D341Med (cell line): Measurements from ENCODE around the gene NBR1.
"Not testable (repeated sequence)": the region's sequence is repeated elsewhere in the genome, so short reads cannot be mapped to it uniquely, and the experiment has no call there.

ENCODE experiments used
- DNase-seq: peaks from one replicate; pipeline ENCODE4 v3.0.0; 2012; ENCODE audit warnings: low spot score

The NBR1 gene

GRCh38 chr17:43212641-43213490 is 41.9 kb downstream of the NBR1 start:
- DNase-seq = no peak

GRCh38 chr17:43213545-43213944 is 42.5 kb downstream of the NBR1 start:
- no peak for DNase-seq

- no peak for DNase-seq
Measured at GRCh38 chr17:43215341-43215740, 44.3 kb downstream of the NBR1 start.

DNA sequence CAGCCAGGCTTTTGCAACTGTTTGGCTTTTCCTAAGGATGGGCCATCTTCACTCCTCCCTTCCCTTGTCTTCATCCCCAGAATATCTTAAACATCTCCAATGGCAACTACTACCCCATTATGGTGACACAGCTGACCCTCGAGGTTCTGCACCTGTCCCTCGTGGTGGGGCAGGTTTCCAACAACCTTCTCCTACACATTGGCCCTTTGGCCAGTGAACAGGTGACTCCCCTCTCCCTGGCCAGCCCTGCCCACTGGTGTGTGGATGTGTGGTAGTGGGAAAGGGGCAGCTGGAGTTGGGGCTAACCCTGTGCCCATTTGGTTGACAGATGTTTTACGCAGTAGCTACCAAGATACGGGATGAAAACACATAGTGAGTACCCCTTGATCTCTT is 45.4 kb downstream of the NBR1 start:
- DNase-seq = no peak

DNA sequence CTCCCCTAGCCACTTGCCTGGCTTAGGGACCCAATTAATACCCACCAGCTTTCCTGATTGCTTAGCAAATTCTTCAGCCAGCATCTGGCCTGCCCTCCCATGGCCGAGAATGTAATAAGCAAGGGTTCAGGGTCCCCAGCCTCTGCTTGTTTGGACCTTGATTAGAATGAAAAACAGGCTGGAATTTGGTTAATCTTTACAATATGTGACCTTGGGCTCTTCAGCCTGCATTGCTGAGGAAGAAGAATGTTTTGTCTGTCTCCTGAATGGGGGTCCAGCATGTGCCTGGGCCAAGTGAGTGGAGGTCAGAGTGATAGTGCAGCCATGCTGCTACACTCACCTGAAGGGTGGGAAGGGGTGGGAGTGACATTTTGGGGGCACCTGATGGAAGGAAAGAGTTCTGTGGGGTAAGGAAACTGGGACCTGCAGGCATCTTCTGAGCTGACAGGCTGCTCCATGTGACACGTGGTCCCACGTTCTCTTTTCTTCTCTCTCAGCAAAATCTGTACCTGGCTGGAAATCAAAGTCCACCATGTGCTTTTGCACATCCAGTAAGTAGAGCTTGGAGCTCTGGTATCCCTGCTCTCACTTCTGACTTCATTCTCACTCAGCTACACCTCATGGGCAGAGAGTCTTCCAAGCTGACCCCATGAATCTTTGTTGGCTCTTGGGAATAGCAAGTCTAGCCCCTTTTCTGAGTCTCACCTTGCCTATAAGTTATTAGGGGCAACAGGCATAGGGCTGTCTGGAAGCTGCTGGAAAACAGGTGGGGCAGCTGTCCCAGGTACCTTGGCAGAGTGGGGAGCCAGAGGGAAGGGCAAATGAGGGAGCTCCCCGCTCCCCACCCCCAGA is 46.0 kb downstream of the NBR1 start:
- DNase-seq = no peak

GRCh38 chr17:43217614-43218087 is 46.6 kb downstream of the NBR1 start:
- DNase-seq = no peak

GRCh38 chr17:43219001-43219400 is 48.0 kb downstream of the NBR1 start:
- DNase-seq = no peak

- DNase-seq = no peak
Measured at GRCh38 chr17:43219746-43220380, 48.8 kb downstream of the NBR1 start.

- DNase-seq = no peak
Measured at GRCh38 chr17:43220511-43221125, 49.6 kb downstream of the NBR1 start.

DNA sequence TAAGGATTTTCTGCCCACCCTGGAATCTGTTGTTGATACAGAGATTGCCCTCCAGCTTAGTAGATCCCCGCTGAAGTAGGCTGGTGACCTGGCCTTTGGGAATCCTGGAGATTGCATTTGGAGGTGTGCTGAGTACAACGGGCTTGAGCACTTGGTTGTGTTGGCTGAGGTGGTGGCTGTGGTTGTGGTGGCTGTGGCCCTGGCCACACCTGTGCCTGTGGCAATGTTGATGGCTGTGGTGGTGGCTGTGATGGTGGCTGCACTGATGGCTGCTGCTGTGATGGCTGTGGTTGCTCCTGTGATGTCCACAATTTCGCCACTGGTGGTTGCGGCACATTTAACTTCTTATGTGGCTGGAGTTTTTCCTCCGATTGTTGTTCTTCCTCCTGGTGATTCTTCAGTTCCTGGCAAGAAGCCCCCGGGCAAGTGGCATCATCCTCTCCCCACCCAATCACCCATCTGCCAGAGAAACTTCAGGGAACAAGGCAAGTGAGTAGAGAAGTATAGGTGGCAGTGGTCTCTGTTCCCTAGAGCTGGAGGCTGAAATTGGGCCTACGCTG is 53.2 kb downstream of the NBR1 start:
- no peak for DNase-seq

GRCh38 chr17:43226393-43226792 is 55.4 kb downstream of the NBR1 start:
- no peak for DNase-seq

DNA sequence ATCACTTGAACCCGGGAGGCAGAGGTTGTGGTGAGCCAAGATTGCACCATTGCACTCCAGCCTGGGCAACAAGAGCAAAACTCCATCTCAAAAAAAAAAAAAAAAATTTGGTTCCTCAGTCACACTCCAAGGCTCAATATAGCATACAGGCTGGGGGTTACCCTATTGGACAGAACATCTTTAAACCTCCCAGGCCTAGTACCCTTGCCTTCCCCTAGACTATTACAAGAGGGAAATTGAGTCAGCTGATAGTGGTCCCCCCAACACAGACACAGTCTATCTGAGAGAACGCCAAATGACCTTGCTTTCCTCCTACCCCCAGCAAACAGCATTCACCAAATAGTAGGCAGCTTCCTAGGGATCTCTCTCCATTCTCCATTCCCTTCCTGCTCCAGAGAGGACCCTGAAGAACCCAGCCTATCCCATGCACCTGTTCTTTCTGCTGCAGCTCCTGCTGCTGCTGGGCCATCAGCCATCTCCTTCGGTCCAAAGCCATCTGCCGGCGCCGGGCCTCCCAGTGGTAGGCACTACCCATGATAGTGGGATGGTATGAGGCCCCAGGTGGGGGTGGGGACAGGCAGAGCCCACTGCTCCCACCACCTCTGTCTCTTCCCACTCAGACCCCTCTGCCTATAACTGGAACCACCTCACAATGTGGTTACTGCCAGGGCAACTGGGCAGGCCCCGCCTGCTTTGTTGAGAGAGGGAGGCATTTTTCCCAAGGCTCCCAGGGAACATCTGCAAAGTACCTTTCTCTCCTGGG is 57.2 kb downstream of the NBR1 start, which contains the start of gene CCDC200:
TSS of gene CCDC200 (minus strand) at position 604 of the 763 bp plus-strand sequence. CDS start at position 535, 69 bp downstream.
- DNase-seq = not testable (repeated sequence)

GRCh38 chr17:43231205-43232020 is 60.4 kb downstream of the NBR1 start:
- DNase-seq = not testable (repeated sequence)

- DNase-seq = not testable (repeated sequence)
Measured at GRCh38 chr17:43232021-43232699, 61.1 kb downstream of the NBR1 start.

DNA sequence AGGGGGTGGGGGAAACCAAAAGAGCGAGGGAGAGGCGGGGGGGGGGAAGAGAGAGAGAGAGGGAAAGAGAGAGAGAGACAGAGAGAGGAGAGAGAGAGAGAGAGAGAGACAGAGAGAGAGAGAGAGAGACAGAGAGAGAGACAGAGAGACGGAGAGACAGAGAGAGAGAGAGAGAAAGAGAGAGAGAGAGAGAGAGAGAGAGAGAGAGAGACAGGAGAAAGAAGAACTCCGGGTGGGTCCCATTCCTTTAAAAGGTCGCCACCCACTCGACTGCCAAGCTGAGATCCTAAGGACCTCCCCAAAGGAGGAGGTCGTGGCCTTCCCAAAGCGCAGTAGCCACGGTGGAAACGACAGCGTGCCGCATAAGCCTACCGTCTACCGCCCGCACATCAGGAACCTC is 62.2 kb downstream of the NBR1 start:
- not testable (repeated sequence) for DNase-seq

- DNase-seq = not testable (repeated sequence)
Measured at GRCh38 chr17:43233877-43234276, 62.9 kb downstream of the NBR1 start, which contains the start of gene RNU2-1. RNU2-1 (minus strand) TSS chr17:43233977.

DNA sequence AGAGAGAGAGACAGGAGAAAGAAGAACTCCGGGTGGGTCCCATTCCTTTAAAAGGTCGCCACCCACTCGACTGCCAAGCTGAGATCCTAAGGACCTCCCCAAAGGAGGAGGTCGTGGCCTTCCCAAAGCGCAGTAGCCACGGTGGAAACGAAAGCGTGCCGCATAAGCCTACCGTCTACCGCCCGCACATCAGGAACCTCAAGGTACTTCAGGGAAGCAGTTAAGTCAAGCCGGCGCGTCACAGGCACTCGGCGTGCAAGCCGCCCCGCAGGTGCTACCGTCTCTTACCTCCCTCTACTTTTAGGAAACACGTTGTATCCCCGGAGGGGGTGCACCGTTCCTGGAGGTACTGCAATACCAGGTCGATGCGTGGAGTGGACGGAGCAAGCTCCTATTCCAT is 68.6 kb downstream of the NBR1 start:
- not testable (repeated sequence) for DNase-seq

- not testable (repeated sequence) for DNase-seq
Measured at GRCh38 chr17:43240596-43241352, 69.8 kb downstream of the NBR1 start.
